ENCODE measurements around the gene OS9. TPM values are rescaled to one million over a fixed set of nuclear protein-coding genes. Genes with fewer than 3 reads are reported as not detected.

OS9 gene
- total and polyA plus RNA-seq, 4 donors: 136 to 357 (median 216) TPM

DNA sequence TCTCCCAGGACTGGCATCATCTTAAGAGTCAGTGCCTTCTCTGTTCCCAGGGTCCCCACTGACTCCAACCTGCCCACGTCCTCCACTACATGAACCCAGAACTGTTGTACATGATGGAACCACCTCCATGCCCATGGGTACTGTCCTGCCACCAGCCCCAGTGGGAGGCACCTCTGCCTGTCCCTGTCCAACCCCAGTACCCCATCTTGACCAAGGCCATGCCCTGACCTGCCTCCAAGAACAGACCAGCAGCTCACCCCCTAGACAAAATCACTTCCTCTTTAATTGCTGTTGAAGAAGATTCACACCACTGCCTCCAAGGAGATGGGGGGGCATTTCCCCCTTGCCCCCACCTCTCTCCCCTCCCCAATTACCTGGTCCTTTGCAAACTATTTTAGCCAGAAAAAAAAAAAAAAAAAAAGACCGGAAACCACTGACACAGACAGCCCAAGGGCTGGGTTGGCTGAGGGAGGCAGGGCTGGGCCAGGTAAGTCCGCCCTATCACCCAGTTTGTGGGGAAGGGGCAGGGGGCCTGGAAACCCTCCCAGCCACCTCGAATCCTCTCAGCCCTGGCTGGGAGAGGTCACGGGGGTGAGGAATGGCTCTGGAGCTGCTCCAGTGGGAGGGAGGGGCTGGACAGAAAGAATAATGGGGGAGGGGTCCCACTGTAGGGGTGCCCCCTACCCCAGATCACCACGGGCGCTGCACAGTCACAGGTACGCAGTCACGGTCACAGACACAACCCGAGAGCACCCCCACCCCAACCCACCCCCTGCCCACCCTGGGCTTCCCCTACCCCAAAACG lies 31.2 kb downstream of the OS9 start:
- H3K27ac ChIP-seq (ENCODE audit: low read depth in 1 of 2, low read length in 2 of 2): no peak overlapping the region
- TF ChIP-seq GABPA (IDR thresholded peaks at IDR 0.05 in 1 of 2, conservative IDR thresholded peaks at IDR 0.05 in 1 of 2) (no peak), HNF4A (conservative IDR thresholded peaks at IDR 0.05) (no peak)
- WGBS: 55% methylated on average over 11 of the region's 11 CpGs
- H3K27me3 ChIP-seq (ENCODE audit: control insufficient read depth in 4 of 4, insufficient read depth in 4 of 4, low read length in 3 of 4): no peaks in the 10 kb centered on the region
- H3K4me1 ChIP-seq (ENCODE audit: control insufficient read depth in 4 of 4, insufficient read depth in 4 of 4, low read length in 3 of 4): peaks cover 0 to 14% (median 9%) of the 10 kb centered on the region in 4 donors
- H3K36me3 ChIP-seq (ENCODE audit: control insufficient read depth in 4 of 4, insufficient read depth in 3 of 4, low read depth in 1 of 4, low read length in 3 of 4): peaks cover 0 to 17% (median 11%) of the 10 kb centered on the region in 4 donors
- DNase-seq (ENCODE audit: low spot score): no peak
- no peak overlapping the region for H3K4me3 ChIP-seq (ENCODE audit: low read depth in 1 of 3, low read length in 3 of 3)
- H3K9ac ChIP-seq (ENCODE audit: low read depth in 1 of 2, low read length in 2 of 2): no peak overlapping the region
- H3K9me3 ChIP-seq (ENCODE audit: control insufficient read depth in 4 of 4, low read length in 3 of 4): no peaks in the 10 kb centered on the region

GRCh38 chr12:57725851-57726150 lies 31.9 kb downstream of the OS9 start:
- 17% methylated on average over 10 of the region's 10 CpGs for WGBS

GRCh38 chr12:57726151-57726883 lies 32.4 kb downstream of the OS9 start:
- H3K4me3 ChIP-seq (ENCODE audit: low read depth in 1 of 3, low read length in 3 of 3): peak overlapping the region in 1 of 3 donors; percentile 45
- 18% methylated on average over 79 of the region's 79 CpGs for WGBS
- no peaks in the 10 kb centered on the region for H3K9me3 ChIP-seq (ENCODE audit: control insufficient read depth in 4 of 4, low read length in 3 of 4)
- no peak overlapping the region for H3K27ac ChIP-seq (ENCODE audit: low read depth in 1 of 2, low read length in 2 of 2)
- H3K4me1 ChIP-seq (ENCODE audit: control insufficient read depth in 4 of 4, insufficient read depth in 4 of 4, low read length in 3 of 4): peaks cover 0 to 14% (median 9%) of the 10 kb centered on the region in 4 donors
- peak; percentile 69 for DNase-seq (ENCODE audit: low spot score)
- H3K9ac ChIP-seq (ENCODE audit: low read depth in 1 of 2, low read length in 2 of 2): no peak overlapping the region
- TF ChIP-seq RAD21 (IDR thresholded peaks at IDR 0.05) (peak; percentile 33 to 66), GABPA (IDR thresholded peaks at IDR 0.05 in 1 of 2, conservative IDR thresholded peaks at IDR 0.05 in 1 of 2) (no peak)
- TF ChIP-seq, protein P1, sequence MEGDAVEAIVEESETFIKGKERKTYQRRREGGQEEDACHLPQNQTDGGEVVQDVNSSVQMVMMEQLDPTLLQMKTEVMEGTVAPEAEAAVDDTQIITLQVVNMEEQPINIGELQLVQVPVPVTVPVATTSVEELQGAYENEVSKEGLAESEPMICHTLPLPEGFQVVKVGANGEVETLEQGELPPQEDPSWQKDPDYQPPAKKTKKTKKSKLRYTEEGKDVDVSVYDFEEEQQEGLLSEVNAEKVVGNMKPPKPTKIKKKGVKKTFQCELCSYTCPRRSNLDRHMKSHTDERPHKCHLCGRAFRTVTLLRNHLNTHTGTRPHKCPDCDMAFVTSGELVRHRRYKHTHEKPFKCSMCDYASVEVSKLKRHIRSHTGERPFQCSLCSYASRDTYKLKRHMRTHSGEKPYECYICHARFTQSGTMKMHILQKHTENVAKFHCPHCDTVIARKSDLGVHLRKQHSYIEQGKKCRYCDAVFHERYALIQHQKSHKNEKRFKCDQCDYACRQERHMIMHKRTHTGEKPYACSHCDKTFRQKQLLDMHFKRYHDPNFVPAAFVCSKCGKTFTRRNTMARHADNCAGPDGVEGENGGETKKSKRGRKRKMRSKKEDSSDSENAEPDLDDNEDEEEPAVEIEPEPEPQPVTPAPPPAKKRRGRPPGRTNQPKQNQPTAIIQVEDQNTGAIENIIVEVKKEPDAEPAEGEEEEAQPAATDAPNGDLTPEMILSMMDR (IDR thresholded peaks at IDR 0.05; ENCODE audit: low read depth, low read length, missing input control): peak; percentile 42
- H3K36me3 ChIP-seq (ENCODE audit: control insufficient read depth in 4 of 4, insufficient read depth in 3 of 4, low read depth in 1 of 4, low read length in 3 of 4): peaks cover 0 to 5% (median 2%) of the 10 kb centered on the region in 4 donors
- no peaks in the 10 kb centered on the region for H3K27me3 ChIP-seq (ENCODE audit: control insufficient read depth in 4 of 4, insufficient read depth in 4 of 4, low read length in 3 of 4)

More at GRCh38 chr12:57725851-57726150, 31.9 kb downstream of the OS9 start:
- Histone ChIP-seq H3K36me3 (ENCODE audit: control insufficient read depth in 4 of 4, insufficient read depth in 3 of 4, low read depth in 1 of 4, low read length in 3 of 4) (peaks cover 0 to 10% (median 5%) of the 10 kb centered on the region in 4 donors), H3K9me3 (ENCODE audit: control insufficient read depth in 4 of 4, low read length in 3 of 4) (no peaks in the 10 kb centered on the region), H3K27ac (ENCODE audit: low read depth in 1 of 2, low read length in 2 of 2) (no peak overlapping the region), H3K4me3 (ENCODE audit: low read depth in 1 of 3, low read length in 3 of 3) (peak overlapping the region in 1 of 3 donors; percentile 45), H3K4me1 (ENCODE audit: control insufficient read depth in 4 of 4, insufficient read depth in 4 of 4, low read length in 3 of 4) (peaks cover 0 to 14% (median 9%) of the 10 kb centered on the region in 4 donors), H3K9ac (ENCODE audit: low read depth in 1 of 2, low read length in 2 of 2) (no peak overlapping the region), H3K27me3 (ENCODE audit: control insufficient read depth in 4 of 4, insufficient read depth in 4 of 4, low read length in 3 of 4) (no peaks in the 10 kb centered on the region)
- DNase-seq (ENCODE audit: low spot score): no peak
- TF ChIP-seq TAF1 (conservative IDR thresholded peaks at IDR 0.05): no peak
- no peak for TF ChIP-seq REST (IDR thresholded peaks at IDR 0.05)
- TF ChIP-seq HNF4G (IDR thresholded peaks at IDR 0.05): no peak
- TF ChIP-seq RAD21 (IDR thresholded peaks at IDR 0.05): no peak
- TF ChIP-seq NR2F2 (IDR thresholded peaks at IDR 0.05): no peak
- TF ChIP-seq HNF4A (conservative IDR thresholded peaks at IDR 0.05): no peak
